ENCODE measurements around the gene NXPE4. TPM values are rescaled to one million over a fixed set of nuclear protein-coding genes. Genes with fewer than 3 reads are reported as not detected.

NXPE4 gene
- total and polyA plus RNA-seq, 2 of the 8 experiments (the other 6 are each of a cell fraction or from before 2014, with no cell fraction given): not detected

GRCh38 chr11:114612686-114613085, 17.1 kb upstream of the NXPE4 start (continued):
- no peak for TF ChIP-seq CHD7 (IDR thresholded peaks at IDR 0.05; ENCODE audit: insufficient replicate concordance, low read length)
- TF ChIP-seq SRF (IDR thresholded peaks at IDR 0.05; ENCODE audit: low read depth, low read length): no peak
- TF ChIP-seq FOSL1 (IDR thresholded peaks at IDR 0.05; ENCODE audit: insufficient read depth, low read depth, low read length): no peak
- TF ChIP-seq POLR2AphosphoS5 (IDR thresholded peaks at IDR 0.05; ENCODE audit: low read depth, low read length): no peak
- TF ChIP-seq CEBPB (IDR thresholded peaks at IDR 0.05; ENCODE audit: low read depth, low read length): no peak
- no peak for TF ChIP-seq SIN3A (conservative IDR thresholded peaks at IDR 0.05 in 1 of 2, IDR thresholded peaks at IDR 0.05 in 1 of 2; ENCODE audit: low read depth in 1 of 2, low read length in 2 of 2)
- no peak for TF ChIP-seq EZH2 (IDR thresholded peaks at IDR 0.05; ENCODE audit: low read depth, low read length, severe bottlenecking)
- no peak for TF ChIP-seq SIRT6 (IDR thresholded peaks at IDR 0.05; ENCODE audit: low read length)
- TF ChIP-seq SP4 (IDR thresholded peaks at IDR 0.05; ENCODE audit: low read length): no peak
- TF ChIP-seq JUND (IDR thresholded peaks at IDR 0.05; ENCODE audit: low read length): no peak
- TF ChIP-seq USF2 (IDR thresholded peaks at IDR 0.05; ENCODE audit: low read length): no peak

Measured in H1 (cell line).